RPMI7951 (cell line): ENCODE measurements around the gene SPAG17. TPM values are rescaled to one million over a fixed set of nuclear protein-coding genes. Genes with fewer than 3 reads are reported as not detected.
"Not testable (repeated sequence)": the region's sequence is repeated elsewhere in the genome, so short reads cannot be mapped to it uniquely, and the experiment has no call there.

Source experiments
- DNase-seq: peaks from one replicate; pipeline ENCODE4 v3.0.0-alpha.2; 2012; ENCODE audit warnings: low read depth
- total RNA-seq: library from RNA; depleted of rRNA; stranded (reverse); fragments of >200 nt; shearing (Covaris generic); gene quantifications from 2 replicates; pipeline ENCODE4 v1.2.3, GENCODE V29; 2014

SPAG17 gene
- total RNA-seq, 1 experiment from 2014 or later: not detected

DNA sequence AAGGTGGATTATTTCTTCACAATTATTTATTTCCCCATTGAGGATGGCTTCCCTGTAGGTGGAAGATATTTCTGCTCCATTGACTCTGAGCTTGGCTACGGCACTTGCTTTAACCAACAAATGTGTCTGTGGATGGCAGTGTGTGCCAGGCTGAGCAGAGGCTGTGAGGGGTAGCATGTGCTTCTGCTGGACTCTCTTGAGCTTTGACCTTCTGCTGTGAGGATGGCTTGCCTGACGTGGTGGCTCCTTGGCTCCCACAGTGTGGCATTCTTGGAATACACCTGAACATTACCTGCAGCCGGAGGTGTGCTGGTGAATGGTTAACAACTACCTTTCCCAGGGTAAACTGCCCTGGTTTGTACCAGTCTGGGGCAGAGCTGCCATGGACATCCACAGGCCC, 208.6 kb downstream of the SPAG17 start:
- DNase-seq: no peak

DNA sequence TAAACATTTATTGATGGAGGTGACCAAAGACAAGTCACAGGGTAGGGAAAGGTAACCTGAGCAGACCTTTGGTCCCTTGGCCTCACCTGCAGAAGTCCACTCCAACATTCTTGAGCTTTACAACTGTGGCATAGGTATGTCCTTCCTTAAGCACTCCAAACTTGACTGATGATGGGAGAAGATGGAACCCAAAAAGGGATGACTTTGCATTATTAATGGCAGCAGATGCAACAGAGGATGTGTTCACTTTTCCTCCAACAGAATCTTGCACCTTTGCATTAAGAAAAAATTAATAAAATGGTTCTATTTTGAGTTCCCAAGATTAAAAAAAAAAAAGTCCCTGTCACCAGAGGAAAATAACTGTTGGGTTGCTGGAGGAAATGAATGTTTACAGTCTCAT, 213.3 kb downstream of the SPAG17 start:
- DNase-seq: no peak

DNA sequence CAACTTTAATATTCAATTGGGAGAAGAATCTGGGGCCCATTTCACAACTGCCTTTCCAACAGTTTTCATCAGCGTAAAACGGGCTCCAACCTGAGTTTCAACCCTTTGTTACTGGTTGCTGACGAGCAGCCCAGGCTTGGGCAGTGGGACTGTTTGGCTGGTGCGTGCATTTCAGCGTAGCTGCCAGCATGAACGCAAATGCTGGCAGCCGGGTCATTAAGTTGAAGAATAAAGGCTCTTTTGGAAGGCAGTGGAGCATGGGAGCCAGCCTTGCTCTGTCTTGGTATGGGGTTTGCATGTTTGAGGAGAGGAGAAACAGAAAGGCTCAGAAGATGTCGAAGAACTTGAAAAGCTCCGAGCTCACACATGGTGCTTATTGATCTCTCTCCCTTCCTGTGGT, 214.8 kb downstream of the SPAG17 start:
- DNase-seq: no peak

DNA sequence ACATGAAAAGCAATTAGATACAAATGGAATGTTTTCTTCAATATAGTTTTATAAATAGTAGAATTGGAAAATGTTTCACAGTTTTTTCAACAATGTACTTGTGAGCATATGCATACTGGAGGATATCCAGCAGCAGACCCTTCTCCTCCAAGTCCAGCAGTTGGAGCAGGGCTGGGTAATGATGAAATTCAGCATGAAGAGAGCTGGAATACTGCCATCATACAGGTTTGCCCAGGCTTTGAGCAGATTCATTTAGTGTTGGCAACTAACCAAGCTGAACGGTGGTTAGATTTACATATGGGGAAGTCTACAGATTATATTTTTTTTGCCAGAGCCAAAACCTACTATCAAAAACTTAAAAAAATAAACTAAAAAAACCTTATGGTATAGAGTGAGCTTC, 217.1 kb downstream of the SPAG17 start:
- DNase-seq: peak; percentile 24

DNA sequence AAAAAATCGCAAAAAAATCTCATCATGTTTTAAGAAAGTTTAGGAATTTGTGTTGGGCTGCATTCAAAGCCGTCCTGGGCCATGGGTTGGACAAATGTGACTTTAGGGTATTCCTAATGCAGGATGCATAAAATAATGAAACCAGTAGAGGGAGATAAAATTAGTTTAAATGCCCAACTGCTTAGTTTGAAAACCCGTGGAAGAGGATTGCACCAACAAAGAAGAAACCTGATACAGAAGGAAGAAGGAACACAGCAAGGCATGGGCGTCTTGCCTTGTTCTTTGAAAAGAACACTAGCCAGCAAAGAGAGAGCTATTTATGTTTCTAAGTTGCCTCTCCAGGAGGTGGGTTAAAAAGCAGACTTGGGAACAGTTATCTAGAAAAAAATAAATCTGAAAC, 217.6 kb downstream of the SPAG17 start:
- DNase-seq: peak; percentile 33

DNA sequence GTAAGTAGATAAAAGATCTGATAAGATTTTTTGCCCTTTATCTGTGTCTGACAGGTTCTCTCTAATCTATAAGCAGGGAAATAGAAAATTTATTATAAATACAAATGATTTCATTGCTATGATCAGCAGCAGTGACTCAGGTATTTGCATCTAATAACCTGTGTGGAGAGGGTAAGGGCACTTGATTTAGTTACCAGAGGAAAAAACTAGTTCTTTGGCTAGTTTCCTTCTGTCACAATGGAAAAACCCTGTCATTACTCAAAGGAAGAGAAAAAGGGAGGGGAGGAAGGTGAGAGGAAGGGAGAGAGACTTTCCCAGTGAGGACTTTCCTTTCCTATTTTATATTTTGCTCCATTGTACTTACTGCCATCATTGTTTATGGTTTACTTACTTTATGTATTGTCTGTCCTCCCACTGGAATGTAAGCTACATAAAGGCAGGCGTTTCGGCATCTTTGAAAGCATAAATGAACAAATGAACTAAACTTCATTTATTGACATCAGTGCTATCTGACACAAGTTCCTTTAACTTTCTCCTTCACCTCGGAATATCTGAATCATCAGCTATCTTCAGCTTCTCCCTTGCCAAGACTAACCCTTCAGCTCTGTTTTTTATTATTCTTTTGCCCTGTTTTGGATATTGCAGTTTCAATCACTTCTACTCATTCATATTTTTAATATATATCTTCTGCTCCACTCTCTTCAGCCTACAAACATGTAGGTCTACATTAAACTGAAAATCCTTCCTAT, 220.6 kb downstream of the SPAG17 start:
- DNase-seq: no peak

DNA sequence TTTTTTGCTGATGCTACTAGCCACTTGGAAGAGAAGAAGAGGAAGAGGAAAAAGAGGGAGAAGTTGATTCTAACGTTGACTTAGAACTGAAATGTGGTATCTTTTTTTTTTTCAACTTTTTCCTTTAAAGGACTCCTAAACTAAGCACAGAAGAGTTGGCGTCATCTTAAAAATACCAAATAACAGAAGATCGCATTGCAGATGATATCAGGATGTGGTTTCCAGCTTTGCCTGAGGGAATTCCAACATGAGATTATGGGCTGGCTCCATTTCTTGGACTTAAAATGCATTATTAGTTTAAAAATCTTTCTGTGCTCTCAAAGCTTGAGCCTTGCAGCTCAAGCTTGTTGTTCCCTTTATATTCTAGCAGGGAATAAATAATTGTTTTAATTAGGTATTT, 225.7 kb downstream of the SPAG17 start:
- peak; percentile 62 for DNase-seq

DNA sequence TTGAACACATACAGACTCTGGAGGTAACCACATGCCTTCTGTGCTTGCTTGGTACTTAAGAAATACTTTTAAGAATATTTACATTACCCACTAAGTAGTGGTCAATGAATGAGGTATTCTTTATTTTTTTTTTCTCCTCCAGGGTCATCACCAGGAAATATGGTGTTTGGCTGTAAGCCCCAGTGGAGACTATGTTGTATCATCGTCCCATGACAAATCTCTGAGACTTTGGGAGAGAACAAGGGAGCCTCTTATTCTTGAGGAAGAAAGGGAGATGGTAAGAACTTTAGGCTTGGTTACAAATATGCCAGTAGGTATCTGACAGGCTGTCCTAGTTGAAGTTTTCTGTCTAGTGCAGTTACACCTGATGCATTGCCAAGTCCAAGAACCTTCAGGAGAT, 232.6 kb downstream of the SPAG17 start:
- peak; percentile 4 for DNase-seq

DNA sequence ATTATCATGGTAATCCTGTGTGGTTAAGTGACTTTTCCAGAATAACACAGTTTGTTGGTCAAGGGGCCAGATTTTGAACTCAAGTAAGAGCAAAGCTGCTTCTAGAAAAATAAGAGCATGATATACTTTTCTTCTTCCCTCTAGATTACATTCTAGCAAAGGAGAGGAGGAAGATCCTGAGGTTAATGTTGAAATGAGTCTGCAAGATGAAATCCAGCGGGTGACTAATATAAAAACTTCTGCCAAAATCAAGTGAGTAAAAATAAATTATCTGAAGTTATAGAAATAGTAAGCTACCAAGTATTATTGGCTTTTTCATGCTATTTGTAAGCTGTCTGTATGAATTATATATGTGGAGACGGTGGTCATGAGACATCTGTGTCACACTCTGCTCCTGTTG, 242.7 kb downstream of the SPAG17 start:
- no peak for DNase-seq

DNA sequence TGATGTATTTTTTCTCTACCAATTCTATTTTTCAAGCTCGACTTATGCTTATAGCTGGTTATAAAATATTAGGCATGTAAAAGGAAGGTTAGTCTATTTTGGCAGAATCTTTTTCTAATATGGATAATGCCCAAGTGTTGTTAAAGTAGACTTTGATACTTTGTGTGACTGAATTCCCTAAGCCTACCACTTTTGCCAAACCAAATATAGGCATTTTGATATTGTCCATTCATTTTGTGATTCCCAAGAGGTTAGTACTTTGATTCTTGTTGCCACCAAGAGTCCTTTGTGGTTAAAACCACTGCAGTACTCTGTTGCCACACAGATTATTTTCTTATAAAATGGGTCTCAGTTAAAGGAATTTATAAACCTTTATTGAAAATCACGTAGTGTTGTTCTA, 251.3 kb downstream of the SPAG17 start:
- DNase-seq: no peak

DNA sequence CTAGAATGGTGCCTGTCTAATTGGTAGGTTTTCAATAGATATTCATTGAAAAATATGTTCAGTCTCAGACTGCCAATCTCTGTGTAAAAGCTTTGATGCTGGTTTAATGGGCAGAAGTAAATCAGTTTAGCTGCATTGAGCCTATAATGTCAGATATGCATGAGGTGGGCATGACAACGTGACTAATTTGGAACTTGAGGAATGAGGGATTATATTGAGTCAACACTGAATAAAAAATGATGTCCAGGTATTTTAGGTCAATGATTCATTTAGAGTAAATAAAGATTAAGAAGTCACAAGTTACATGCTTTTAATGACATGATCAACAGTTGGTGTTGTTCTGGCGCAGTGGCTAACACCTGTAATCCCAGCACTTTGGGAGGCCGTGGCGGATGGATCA, 252.5 kb downstream of the SPAG17 start:
- no peak for DNase-seq

DNA sequence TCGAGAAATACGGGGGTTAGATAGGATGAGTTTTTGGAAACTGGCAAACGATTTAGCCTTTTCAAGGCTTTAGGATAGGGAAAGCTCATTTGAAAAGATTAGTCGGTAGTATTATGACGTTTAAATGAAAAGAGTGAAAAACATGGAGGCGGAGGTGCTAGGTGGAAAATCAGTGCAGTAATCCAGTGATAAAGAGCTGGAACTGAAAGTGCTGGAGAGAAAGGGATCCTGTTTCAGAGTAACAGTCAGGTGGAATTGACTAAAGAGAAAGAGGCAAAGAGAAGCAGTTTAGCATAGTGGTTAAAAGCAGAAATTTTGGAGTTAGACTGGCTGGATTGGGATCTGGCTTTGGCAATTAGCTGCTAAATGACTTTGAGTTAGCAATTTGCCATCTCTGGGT, 254.5 kb downstream of the SPAG17 start:
- no peak for DNase-seq

DNA sequence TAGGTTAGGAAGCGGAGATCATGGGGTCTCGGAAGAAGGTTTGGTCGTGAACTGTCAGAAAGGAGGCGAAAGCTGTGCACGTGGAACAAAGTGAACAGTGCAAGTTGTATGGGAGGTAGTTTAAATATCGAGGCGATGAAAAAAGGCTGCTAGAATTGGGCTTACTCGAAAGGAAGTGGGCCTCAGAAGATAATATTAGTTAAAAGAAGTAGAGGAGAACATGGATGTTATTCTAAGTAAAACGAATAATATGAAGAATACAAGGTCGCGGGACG, 254.9 kb downstream of the SPAG17 start:
- DNase-seq: no peak

DNA sequence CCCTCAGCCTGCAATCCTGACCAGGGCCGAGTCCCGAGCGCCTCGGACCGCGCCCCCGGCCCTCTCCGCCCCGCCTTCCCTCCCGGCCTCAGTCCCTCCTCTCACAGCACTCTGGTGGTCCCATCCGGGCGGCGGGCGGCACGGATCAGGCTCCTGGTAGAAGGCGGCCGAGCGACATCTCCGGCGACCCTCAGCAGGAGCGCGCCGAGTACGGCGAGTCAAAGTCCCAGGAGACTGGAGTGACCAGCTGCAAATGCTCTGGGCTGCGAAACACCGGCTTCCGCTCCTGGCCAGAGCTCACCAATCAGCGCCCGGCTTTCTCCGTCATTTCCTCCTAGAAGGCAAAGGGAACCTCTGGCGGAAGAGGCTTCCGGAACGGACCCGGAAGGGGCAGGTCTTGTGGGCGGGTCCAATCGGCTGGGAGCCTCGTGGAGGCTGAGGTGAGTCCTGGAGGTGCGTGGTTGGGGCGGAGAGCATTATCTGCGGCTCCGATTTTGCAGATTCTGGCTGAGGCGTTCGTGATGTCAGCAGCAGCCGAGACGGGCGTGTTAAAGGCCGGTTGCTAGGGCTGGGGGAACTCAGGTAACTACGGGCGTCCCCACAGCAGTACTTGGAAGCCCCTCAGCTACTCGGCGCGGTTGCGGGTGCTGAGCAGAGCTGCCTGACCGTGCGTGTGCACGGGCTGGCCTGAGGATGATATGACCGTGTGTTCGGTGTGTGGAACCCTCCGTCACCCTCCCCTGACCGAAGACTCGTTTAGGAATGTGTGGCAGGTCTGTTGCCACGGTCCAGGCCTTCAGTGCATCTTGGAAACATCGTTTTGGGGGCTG, 255.5 kb downstream of the SPAG17 start, which contains the start of the genes GDAP2 and WDR3:
TSS of gene GDAP2 (minus strand) at position 279 of the 830 bp plus-strand sequence. CDS start 9,264 bp downstream, outside the sequence.
TSS of gene WDR3 (plus strand) at position 397 of the 830 bp plus-strand sequence. CDS start 3,581 bp downstream, outside the sequence.
- DNase-seq: peak; percentile 96

DNA sequence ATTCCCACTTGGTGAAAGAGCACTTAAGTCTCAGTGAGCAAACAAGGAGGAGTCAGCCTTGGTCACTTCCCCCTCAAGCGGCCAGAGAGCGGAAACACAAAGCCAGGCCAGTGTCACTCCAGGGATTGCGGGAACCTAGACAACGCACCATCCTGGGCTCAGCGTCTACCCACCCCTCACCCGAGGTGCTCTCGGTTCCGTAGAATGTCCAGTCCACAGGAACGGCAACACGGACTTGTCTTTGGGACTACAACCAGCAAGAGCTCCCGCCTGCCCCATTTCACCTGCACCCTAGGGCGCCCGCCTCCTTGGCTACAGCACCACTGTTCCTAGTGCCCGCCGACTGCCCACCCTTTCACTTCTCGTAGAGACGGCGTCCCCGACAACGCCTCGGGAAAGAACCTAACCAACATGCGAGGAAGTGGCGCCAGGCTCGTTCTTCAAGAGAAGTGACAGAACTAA, 256.1 kb downstream of the SPAG17 start:
- DNase-seq: peak; percentile 68

DNA sequence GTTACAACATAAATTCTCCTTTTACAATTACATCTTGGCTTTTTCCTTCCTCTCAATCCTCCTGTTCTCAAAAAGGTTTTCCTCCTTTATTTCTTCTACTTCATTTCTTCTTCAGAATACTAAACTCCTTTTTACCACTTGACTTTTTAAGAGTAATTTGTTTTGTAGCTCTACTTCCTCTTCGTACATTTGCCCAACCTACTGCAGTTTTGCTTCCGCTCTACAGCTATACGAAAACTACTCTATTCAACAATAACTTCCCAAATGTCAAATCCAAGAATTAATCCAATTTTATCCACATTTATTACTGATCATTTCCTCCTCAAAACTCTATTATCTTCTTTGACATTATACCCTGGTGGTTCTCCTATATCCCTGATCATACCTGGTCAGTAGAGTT, 259.0 kb downstream of the SPAG17 start:
- no peak for DNase-seq

DNA sequence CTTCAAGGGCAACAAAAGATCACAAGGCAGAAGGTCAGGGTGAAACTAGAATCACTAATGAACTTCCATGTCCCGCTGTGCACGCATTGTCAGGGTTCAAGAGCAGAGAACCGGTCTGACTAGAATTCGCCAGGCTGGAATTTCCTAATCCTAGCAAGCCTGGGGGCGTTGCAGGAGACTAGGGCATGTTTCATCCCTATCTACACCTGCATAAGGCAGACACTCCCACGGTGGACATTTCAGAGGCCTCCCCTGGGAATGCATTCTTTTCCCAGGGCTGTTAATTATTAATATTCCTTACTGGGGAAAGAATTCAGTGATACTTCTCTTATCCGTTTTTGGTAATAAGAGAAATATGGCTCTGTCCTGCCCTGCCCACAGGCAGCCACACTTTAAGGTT, 262.3 kb downstream of the SPAG17 start:
- DNase-seq: not testable (repeated sequence)

DNA sequence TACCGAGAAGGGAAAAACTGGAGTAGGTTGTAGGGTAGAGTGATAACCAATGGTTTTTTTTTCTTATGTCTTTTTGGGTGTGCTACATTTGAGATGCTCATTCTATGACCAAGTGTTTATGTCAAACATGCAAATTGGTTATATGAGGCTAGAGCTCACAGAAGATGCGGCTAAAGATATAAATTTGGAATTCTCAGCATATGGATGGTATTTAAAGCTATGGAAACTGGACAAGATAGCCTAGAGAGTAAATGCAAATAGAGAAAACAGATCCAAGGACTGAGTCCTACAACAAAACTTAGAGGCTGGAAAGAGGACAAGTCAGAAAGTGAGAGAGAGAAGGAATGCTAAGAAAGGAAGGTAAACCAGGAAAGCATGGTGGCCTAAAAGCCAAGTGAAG, 263.0 kb downstream of the SPAG17 start:
- DNase-seq: no peak

DNA sequence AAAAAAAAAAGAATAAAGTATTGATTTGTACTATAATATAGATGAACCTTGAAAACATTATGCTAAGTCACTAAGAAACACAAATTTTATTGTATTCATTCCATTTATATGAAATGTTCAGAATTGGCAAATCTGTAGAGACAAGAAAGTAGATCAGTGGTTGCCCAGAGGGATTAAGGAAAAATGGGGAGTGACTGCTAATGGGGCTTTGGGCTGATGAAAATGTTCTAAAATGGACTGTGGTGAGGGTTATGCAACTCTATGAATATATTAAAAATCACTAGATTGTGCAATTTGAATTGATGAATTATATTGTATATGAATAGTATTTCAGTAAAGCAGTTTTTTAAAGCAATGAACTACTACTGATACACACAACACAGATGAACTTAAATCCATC, 265.7 kb downstream of the SPAG17 start:
- DNase-seq: no peak

DNA sequence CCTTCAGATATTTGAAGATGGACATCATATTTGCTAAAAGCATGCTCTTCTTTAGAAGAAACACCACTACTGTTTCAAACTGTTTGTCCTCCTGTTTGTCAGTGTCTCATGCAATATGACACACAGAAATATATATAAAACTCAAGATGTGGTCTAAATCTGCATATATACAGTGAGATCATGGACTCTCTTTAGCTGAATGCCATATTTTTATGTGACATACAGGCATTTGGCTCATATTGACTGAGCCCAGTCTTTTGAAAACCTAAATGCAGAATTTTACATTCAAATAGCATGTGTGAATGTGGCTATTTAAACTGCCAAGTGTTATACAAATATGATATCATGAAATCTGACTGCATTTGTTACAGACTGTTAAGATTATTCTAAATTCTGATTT, 274.0 kb downstream of the SPAG17 start:
- no peak for DNase-seq

DNA sequence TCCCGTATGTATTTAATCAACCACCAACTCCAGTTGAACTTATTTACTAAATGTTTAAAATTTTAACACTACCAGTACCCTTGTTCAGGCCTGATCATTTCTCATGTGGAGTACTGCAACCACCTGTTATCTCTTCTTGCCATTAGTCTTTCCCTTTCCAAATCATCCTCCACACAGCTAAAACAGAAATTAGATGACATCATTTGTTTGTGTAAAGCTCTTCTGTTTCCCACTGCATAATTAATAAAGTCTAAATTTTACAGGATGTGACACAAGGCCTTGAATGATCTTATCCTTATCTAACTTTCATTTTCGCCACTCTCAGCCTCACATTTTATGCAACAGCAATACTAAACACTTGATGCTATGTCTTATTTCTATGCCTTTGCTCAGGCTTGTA, 280.0 kb downstream of the SPAG17 start:
- no peak for DNase-seq

DNA sequence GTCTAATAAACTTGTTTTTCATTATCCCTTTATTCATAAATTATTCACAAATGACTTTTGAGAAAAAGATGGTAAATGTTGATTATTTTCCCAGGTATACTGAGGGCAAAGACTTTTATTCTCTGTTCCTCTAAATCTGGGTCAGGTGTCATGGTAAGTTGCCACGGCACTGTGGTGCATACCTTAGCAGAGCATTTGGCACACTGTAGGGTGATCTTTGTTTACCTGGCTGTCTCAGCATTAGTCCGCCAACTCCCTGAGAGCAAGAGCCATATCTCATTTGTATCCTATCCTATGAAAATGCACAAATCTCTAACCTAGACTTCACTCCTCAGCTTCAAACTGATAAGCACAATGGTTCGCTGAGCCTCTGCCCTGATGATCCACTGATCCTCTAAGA, 280.5 kb downstream of the SPAG17 start:
- DNase-seq: no peak
